HG03159 (cell line): Measurements from ENCODE around the gene ABCC9.

Source experiments
- ATAC-seq: cut with Tn5 transposase; IDR thresholded peaks from one replicate; pipeline ENCODE4 v1.9.1; 2021; ENCODE audit warnings: mild to moderate bottlenecking, moderate library complexity; ENCODE audit not compliant: unreplicated experiment

ABCC9 gene

DNA sequence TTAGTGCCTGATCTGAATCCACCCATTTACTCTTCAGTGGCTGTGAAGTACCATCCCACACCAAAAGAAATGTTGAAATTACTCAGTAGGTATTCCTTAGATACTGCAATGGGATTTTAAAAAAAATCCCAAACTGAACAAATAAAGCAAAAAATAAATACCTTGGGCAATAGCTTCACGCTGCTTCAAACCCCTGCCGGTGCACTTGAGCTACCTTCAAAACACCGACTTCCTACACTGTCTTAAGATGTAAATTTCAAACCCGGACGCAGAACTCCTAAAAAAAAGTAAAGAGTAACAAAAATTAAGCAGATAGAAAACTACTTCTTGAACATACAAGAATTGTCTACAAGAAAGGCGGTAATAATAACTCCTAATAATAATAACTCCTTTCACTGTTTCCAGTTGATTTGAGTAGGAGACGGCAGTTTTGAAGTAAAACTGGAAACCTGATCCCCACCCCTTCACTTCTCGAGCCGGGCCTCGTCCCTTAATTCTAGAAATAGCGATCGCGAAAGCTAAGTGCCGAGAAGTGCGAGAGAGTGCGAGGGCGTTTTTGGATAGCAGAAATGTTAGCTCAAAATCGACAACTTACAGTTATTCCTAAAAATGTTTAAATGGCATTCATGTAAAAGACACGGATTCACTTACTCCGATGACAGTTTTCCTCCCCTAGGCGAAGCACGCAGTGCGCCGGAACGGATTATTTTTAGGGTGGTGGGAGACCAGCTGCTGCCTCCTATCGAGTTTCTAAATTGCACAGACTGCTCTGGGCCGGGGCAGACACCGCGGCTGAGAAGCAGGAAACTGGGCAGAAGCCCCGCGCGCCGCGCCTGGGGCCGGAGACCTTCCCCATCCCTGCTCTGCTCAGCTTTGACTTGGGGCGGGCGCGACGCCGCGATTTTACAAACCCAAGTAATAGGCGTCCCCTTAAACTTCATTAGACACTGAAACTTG is at the start of gene ABCC9:
TSS of gene ABCC9 (minus strand) at position 878 of the 957 bp plus-strand sequence. CDS start 4,752 bp downstream, outside the sequence.
- no peak for ATAC-seq

DNA sequence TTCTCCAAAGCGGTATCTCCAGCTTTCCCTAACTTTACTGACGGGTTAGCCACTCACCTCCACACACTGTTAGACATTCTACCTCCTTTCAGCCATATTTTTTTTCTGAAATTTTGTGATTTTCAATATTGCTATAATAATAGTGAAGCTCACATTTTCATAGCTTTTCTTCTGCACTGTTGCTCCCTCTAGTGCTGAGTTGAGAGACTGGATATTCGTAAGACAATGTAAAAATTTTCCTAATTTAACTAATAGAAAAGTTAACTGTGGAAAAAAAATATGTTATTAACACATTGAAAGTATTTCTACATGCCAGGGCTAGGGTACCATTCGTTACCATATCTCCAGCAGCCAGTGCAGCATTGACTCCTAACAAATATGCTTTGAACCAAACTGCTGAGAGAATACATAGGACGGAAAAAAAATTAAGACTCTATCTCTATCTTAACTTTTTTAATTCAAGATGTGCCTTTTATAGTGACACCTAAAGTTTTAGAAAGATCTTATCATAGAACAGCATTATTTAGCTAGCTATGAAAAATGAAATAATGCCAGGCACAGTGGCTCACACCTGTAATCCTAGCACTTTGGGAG is 48.7 kb upstream of the ABCC9 start:
- ATAC-seq: no peak

DNA sequence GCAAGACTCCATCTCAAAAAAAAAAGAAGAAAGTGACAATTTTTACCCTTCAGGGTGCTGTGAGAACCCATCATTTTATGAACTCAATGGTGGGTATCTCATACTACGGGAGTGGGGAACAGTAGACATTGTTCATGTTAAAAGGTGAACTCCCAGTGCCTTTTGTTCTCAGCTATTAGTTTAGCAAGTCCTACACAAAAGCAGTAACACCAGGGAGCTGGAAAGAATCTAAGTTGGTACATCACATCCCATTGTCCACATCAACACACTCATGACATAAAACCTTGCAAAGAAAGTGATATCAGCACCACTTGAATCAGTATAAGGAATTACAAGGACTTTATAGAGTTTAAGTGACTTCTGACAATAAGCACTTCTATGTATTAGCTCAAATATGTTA is 47.4 kb upstream of the ABCC9 start:
- ATAC-seq: no peak

DNA sequence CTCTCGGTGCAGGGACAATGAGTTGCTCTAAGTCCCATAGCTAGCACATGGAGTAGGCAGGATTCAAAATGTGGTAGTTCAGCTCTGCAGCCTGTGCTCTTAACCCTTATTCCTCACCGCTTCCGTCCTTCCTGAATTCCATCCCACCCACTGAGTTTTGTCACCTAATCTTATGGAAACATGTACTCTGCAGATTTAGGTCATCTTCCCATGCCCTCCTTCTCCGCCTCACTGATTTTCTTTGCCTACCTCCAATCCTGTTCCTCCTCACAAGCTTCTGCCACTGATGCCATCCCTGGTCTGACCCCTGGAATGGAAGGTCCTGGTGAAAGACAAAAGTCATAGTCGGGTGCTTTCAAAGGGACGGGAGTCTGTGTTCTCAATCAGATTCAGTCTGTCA is 46.5 kb upstream of the ABCC9 start:
- ATAC-seq: no peak

DNA sequence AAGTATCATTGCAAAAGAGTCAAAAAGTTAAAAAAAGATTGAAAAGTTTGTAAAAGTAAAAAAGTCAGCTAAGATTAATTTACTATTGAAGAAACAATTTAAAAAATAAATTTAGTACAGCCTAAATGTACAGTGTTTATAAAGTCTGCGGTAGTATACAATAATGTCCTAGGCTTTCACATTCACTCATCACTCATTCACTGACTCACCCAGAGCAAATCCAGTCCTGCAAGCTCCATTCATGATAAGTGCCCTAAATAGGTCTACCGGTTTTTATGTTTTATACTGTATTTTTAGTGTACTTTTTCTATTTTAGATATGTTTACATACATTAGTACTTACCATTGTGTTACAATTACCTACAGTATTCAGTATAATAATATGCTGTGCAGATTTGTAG is 43.9 kb upstream of the ABCC9 start:
- no peak for ATAC-seq

DNA sequence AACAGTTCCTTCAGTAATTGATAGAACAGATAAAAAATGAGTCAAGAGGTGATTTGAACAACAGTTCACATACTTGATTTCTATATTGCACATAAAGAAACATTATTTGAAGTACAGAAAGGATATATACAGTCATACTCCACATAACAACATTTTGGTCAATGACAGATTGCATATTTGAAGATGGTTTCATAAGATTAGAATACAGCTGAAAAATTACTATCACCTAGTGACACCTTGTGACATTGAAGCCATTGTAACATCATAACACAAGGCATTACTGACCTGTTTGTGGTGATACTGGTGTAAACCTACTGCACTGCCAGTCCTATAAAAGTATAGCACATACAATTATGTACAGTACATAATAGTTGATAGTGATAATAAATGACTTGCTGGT is 43.1 kb upstream of the ABCC9 start:
- ATAC-seq: no peak

DNA sequence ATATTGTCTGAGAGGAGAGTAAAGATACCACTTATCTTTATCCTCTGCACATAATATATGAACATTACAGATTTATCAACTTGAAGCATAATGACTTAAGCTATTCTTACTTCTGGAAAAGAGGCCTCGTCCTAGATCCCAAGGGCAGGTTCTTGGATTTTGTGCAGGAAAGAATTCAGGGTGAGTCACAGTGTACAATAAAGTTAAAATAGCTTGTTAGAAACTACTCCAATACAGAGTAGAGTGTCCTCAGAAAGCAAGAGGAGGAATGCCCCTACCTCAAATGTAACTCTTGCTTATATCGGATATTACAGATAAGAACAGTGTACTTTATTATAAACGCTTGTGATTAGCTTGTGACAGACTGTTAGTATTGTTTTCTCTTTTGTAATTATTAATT is 41.9 kb upstream of the ABCC9 start:
- ATAC-seq: no peak

DNA sequence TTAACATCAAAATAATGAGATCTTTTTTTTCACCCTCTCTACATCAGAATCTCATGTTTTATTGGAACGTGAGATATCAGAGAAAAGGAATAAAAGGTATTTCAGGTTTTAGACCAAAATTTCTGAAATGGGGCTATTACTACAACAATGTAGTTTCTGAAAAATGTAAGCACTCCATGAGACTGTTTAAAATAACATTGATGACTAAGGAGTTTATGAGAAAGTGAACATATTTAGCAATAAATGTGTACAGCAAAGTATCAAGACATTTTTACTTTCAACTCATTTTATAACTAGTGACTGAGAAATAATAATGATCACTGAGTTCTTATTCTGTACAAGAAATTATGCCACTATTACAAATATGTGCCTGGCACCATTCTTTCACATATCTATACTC is 39.3 kb upstream of the ABCC9 start:
- ATAC-seq: no peak

DNA sequence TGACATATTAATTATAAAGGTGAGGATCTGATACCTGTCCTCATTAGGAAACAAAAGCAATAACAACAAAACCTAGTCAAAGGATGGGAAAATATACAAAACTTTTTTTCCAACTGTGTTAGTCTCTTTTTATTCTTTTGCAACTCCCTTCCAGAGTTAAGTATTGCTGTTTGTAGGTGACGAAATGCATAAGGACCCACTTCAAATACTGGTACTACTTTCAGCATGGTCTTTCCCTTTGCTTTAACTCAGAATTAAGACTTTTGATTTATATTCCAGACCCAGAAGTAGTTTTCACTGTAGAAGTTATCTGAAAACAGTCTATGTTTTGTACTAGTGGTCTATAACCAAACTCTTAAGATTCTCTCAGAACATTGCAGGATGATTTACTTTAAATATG is 34.1 kb upstream of the ABCC9 start:
- ATAC-seq: no peak

DNA sequence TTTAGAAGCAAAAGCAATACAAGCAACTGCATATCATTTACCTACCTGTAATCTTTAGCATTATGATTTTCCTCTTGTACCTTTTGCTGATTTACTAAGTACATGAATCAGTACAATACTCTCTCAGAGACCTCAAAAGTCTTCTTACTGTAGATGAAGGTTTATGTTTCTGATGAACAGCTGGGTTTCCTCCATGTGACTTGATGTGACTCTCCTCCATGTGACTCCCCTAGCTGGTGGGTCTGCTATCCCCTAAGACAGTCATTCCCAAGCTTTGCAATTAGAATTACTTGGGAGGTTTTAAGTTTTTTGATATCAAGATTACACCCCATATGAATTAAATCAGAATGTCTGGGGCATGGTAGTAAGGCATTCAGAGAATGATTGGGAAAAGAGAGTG is 32.0 kb upstream of the ABCC9 start:
- ATAC-seq: no peak

DNA sequence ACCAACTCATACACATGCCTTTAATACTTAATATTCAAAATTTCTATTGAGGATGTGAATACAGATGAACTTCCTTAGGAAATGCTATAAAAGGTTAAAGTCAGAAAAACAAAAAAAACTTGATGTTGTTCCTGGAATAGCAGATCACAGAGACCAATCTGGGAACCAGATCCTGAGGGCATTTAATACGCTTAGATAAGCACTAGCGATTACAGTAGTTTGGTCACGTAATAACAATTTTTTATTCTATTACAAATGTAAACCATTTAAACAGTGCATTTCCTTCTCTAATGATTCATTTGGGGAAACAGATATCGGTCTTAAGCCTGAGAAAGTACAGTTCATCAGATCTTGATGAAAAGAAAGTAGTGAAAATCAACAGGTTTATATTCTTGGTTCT is 30.8 kb upstream of the ABCC9 start:
- no peak for ATAC-seq

DNA sequence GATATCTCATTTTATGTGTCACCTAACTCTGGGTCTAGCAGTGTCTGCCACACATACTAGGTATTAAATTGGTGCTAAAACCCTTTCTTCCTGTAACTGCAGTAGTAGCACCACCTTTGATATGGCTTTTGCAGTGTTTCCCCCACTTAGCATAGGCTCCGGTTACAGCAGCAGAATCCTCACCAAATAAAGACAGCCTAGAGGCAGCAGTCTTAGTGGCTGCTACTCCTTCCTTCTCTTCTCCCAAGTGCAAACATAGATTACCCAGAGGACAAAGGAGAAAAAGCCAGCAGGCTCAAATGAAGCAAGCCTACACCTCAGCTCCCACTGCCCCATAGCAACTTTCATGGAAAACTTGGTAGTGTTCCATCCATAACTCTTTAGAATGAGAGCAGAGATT is 30.1 kb upstream of the ABCC9 start:
- no peak for ATAC-seq

DNA sequence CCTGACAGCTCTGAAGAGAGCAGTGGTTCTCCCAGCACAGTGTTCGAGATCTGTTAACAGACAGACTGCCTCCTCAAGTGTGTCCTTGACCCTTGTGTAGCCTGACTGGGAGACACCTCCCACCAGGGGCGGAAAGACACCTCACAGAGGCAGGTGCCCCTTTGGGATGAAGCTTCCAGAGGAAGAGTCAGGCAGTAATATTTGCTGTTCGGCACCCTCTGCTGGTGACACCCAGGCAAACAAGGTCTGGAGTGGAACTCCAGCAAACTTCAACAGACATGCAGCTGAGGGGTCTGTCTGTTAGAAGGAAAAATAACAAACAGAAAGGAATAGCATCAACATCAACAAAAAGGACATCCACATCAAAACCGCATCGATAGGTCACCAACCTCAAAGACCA is 21.6 kb upstream of the ABCC9 start:
- no peak for ATAC-seq

DNA sequence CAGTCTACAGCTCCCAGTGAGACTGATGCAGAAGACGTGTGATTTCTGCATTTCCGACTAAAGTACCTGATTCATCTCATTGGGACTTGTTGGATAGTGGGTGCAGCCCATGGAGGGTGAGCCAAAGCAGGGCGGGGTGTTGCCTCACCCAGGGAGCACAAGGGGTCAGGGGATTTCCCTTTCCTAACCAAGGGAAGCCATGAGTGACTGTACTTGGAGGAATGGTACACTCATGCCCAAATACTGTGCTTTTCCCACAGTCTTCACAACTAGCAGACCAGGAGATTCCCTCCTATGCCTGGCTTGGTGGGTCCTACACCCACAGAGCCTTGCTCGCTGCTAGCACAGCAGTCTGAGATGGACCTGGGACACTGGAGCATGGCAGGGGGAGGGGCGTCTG is 21.0 kb upstream of the ABCC9 start:
- ATAC-seq: no peak

DNA sequence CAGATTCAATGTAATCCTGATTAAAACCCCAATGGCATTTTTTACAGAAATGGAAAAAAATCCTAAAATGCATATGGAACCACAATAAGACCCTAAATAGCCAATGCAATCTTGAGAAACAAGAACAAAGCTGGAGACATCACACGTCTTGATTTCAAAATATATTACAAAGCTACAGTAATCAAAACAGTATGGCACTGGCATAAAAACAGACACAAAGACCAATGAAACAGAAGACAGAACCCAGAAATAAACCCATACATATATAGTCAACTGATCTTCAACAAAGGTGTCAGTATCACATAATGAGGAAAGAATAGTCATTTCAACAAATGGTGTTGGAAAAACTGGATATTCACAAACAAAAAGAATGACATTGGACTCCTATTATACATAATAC is 9.4 kb upstream of the ABCC9 start:
- ATAC-seq: no peak

DNA sequence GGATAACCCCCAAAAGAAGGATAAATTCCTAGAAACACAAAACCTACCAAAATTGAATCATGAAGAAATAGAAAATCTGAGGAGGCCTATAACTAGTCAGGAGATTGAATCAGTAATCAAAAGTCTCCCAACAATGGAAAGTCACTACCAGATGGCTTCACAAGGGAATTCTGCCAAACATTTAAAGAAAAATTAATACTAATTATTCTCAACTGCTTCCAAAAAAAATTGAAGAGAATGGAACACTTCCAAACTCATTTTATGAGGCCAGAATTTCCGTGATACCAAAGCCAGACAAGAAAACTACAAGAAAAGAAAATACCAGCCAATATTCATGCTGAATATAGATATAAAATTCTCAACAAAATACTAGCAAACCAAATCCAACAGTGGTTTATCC is 7.8 kb upstream of the ABCC9 start:
- ATAC-seq: no peak

DNA sequence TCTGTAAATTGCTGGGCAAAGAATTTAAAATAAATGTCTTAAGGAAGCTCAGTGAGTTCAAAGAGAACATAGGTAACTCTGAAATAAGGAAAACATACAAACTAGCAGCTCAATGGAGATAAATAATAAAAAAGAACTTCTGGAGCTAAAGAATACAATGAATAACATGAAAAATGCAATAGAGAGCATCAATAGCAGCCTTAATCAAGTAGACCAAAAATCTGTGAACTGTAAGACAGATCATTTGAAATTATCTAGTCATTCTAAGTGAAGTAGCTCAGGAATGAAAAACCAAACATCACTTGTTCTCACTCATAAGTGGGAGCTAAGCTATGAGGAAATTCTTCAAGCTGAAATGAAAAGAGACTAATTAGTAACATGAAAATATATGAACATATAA is 5.8 kb upstream of the ABCC9 start:
- no peak for ATAC-seq

DNA sequence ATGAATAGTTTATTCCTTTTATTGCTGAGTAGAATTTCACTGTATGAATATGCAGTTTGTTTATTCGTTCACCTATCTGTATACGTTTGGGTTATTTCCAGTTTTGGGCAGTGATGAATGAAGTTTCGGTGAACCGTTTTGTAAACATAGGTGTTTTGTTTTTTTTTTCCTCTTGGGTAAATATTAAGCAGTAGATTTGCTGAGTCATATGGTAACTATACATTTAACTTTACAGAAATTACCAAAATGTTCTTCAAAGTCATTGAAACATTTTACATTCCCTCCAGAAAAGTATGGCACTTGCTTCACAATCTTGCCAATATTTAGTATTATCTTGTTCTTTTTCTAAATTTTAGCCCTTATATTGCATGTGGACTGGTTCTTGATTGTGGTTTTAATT is 3.8 kb upstream of the ABCC9 start:
- ATAC-seq: no peak

DNA sequence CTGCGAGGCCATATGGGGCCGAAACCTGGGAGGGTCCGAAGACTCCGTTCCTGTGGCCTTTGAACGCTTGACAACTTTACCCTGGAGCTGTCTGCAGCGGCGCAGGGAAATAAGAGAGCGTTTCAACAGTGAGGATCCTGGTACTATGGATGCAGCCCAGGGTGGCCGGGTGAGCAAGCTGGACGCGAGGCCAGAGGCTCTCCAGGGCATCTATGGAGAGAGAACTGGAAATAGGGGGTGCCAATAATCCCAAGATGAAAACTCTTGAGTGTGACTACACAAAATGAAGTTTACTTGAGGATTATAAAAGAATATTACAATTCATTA is 1.1 kb upstream of the ABCC9 start:
- no peak for ATAC-seq

DNA sequence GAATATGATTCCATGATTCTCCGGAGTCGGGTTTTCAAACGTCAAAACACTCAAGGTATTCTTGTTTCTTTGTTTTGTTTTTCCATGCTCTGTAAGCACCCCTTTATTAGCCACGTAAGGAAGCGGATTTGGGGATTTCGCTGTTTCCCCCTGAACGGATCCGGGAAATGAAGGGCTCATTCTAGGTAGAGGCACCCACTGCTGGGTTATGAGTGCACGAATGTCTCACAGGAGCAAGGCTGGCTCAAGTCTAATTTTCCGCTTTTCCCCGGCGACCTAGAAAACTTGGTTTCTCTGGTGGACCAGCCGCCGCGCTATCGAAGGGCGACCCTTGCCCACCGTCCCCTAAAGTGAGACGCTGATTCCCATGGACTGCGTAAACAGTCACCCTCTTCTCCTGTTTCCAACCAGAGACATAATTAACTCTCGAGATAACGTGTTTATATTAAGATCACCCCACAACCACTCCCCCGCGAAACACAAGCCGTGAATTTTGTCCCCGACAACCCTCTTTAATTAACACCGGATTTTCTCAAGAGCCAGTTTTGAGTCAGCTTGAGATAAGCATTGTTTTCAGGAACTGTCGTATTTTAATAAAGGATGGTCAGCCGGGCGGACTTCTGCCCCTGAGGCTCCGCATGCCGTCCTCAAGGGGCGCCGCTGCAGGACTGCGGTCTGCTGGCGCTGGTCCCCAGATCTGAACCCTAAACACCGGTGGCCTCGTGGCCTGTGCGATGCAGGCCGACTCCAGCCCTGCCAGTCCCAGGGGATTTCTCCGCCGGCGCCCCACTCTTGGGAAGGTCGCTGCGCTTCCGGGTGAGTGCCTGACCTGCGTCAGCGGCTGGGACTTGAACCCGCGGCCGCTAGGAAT is 515 bp upstream of the ABCC9 start:
- no peak for ATAC-seq

DNA sequence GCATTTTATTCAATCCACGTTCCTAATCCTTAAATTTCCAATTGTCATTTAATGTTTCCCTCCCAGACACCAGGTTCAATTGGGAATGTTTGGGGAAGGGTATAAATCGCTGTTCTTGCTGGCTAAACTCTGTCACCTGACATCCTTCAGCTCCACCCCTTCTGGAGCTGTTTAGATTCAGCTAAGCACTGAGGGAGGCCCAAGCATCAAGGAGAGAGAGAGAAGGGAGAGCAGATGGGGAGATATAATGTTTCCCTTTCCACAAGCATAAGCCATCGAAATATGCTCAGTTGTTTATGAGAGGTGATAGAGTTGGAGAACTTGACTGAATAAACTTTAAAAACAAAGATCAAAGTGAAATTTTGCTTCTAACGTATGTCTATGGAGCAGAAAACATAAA is 1.8 kb downstream of the ABCC9 start:
- ATAC-seq: no peak

DNA sequence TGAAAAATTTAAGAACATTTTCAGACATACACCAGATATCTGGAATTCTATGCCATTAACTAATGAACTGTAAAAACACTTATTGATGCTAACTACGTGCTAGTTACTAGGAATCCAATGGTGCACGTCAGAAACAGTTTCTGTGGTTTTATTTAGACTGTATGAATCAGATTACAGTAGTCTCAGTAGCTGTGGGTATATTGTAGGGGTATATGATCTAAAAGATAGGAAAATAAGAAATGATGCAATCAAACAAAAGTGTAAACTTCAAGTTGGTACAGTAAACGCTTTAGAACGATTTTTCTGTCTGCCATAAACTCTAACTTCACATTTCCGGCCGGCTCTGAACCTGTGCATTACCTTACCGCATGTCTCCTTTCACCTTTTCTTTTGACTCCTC is 2.3 kb downstream of the ABCC9 start:
- no peak for ATAC-seq
